Kidney (tissue), 14 donors: Measurements from ENCODE around the gene KRTAP5-3. TPM values are rescaled to one million over a fixed set of nuclear protein-coding genes. Genes with fewer than 3 reads are reported as not detected.
"Not testable (repeated sequence)": the region's sequence is repeated elsewhere in the genome, so short reads cannot be mapped to it uniquely, and the experiment has no call there.

Source experiments
- DNase-seq, 5 donors: peaks; one replicate each; pipeline ENCODE4 v3.0.0-alpha.2; 2013 to 2020
- FAIRE-seq: peaks from 2 replicates; lab custom pipeline; 2012; peaks lifted over from hg19 to GRCh38; lab: Jason Lieb, UNC
- H3K27ac ChIP-seq, 2 donors: one replicate each; pipeline ENCODE4 v1.7.0; 2013; ENCODE audit warnings: low read depth in 2 of 2, low read length in 2 of 2, inconsistent platforms in 1 of 2
- H3K27me3 ChIP-seq: one replicate; pipeline ENCODE4 v1.7.1; 2013; ENCODE audit warnings: low read length, inconsistent platforms; ENCODE audit not compliant: control insufficient read depth, insufficient read depth
- H3K36me3 ChIP-seq, 3 donors: one replicate each; pipeline versions ENCODE4 v1.7.0 to v1.7.1; 2013; ENCODE audit warnings: low read length in 3 of 3, control low read depth in 1 of 3, inconsistent platforms in 1 of 3; ENCODE audit not compliant: insufficient read depth in 3 of 3, control insufficient read depth in 2 of 3
- H3K4me1 ChIP-seq, 3 donors: one replicate each; pipeline versions ENCODE4 v1.7.0 to v1.7.1; 2013; ENCODE audit warnings: low read length in 3 of 3, inconsistent platforms in 1 of 3, low read depth in 1 of 3; ENCODE audit not compliant: control insufficient read depth in 2 of 3, insufficient read depth in 2 of 3
- H3K4me3 ChIP-seq, 3 donors: one replicate each; pipeline versions ENCODE4 v1.7.0 to v1.8.1; 2013; ENCODE audit warnings: low read length in 3 of 3, control low read depth in 1 of 3, inconsistent platforms in 1 of 3
- H3K9ac ChIP-seq, 3 donors: one replicate each; pipeline versions ENCODE4 v1.7.0 to v1.7.1; 2013; ENCODE audit warnings: low read length in 3 of 3, control low read depth in 1 of 3, inconsistent platforms in 1 of 3
- H3K9me3 ChIP-seq, 3 donors: one replicate each; pipeline versions ENCODE4 v1.7.0 to v1.7.1; 2013; ENCODE audit warnings: low read length in 3 of 3, control low read depth in 1 of 3, inconsistent platforms in 1 of 3; ENCODE audit not compliant: control insufficient read depth in 2 of 3, insufficient read depth in 1 of 3
- intact Hi-C: fragments of 100-400 bp; cut with DNase I; formaldehyde crosslinking; loops from one replicate; pipeline ENCODE4 v1.11.1; 2022
- polyA plus RNA-seq: library from polyadenylated mRNA; stranded (reverse); fragments of 350-450 nt; fragmentation: Illumina TruSeq; extraction: RNeasy Lipid Tissue Mini Kit (QIAGEN cat#74804); gene quantifications from one replicate; pipeline ENCODE4 v1.2.3, GENCODE V29; 2014; ENCODE audit warnings: low read depth, low replicate concordance; ENCODE audit not compliant: insufficient read depth
- total RNA-seq: library from RNA; stranded (reverse); fragmentation: NEBNext Ultra II Directional; extraction: Animal tissue kit (Norgen Biotek cat#: 25700); gene quantifications from one replicate; pipeline ENCODE4 v1.2.1, GENCODE V29; 2021
- TF ChIP-seq, protein P1 (sequence below): IDR thresholded peaks from 3 replicates; pipeline ENCODE4 v1.5.1; 2012; ENCODE audit warnings: mild to moderate bottlenecking, moderate library complexity, borderline replicate concordance; ENCODE audit not compliant: insufficient read depth; ENCODE audit errors: extremely low read depth
- donor health status: control.
- donor health status: control.
- donor health status: control.
- donor health status: control.
- donor health status: control.
- donor health status: DM: yes; HTN: yes; CAD: no.
- donor health status: Normal renal cell carcinoma (clear cell type).

The KRTAP5-3 gene
- total and polyA plus RNA-seq, 2 donors from 2014 or later = not detected

DNA sequence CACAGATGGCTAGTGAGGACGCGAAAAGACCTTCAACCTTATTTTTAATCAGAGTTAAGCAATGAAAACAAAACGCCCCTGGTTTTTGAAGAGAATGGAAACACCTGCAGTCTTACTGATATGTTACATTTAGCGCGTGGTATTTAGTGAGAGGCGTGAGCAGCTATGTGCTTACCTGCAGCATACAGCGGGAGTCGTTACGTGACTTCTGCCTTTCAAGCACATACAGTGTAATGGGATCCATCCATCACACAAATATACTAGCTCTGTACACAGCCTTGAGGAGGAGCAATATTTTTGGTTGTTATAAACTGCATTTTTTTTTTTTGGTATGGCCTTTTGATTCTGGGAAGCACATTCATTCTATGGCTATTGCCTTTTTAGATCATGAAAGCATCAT, 15.6 kb downstream of the KRTAP5-3 start:
- FAIRE-seq (no peak), DNase-seq (no peak)
- no peaks in the 10 kb centered on the region for H3K27me3 ChIP-seq
- H3K36me3 ChIP-seq = no peaks in the 10 kb centered on the region
- intact Hi-C loops = no loop called here
- H3K4me1 ChIP-seq = peaks cover 0 to 2% (median 0%) of the 10 kb centered on the region in 3 donors
- H3K9me3 ChIP-seq = no peaks in the 10 kb centered on the region
- H3K27ac ChIP-seq = no peak overlapping the region
- no peak overlapping the region for H3K9ac ChIP-seq
- H3K4me3 ChIP-seq = no peak overlapping the region
- TF ChIP-seq, protein P1, sequence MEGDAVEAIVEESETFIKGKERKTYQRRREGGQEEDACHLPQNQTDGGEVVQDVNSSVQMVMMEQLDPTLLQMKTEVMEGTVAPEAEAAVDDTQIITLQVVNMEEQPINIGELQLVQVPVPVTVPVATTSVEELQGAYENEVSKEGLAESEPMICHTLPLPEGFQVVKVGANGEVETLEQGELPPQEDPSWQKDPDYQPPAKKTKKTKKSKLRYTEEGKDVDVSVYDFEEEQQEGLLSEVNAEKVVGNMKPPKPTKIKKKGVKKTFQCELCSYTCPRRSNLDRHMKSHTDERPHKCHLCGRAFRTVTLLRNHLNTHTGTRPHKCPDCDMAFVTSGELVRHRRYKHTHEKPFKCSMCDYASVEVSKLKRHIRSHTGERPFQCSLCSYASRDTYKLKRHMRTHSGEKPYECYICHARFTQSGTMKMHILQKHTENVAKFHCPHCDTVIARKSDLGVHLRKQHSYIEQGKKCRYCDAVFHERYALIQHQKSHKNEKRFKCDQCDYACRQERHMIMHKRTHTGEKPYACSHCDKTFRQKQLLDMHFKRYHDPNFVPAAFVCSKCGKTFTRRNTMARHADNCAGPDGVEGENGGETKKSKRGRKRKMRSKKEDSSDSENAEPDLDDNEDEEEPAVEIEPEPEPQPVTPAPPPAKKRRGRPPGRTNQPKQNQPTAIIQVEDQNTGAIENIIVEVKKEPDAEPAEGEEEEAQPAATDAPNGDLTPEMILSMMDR = no peak

DNA sequence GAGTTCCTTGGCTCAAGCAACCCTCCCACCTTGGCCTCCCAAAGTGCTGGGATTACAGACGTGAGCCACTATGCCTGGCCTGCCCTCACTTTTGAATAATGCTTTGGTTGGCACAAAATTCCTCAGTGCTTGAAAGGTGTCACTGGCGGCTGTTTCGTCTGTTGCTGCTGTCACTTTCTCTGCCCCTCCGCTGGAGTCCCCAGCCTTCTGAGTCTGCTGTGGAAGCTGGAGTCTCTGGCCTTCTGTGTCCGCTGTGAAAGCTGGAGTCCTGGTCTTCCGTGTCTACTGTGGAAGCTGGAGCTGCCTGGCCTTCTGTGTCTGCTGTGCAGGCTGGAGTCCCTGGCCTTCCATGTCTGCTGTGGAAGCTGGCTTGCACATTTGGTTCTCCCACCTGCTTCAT, 18.3 kb downstream of the KRTAP5-3 start:
- FAIRE-seq (no peak), DNase-seq (peak in 1 of 5 donors; percentile 39)
- Histone ChIP-seq H3K4me1 (no peaks in the 10 kb centered on the region), H3K27ac (peak overlapping the region in 1 of 2 donors; percentile 60), H3K27me3 (no peaks in the 10 kb centered on the region), H3K36me3 (no peaks in the 10 kb centered on the region), H3K4me3 (no peak overlapping the region), H3K9ac (no peak overlapping the region), H3K9me3 (no peaks in the 10 kb centered on the region)
- TF ChIP-seq, protein P1 = no peak
- intact Hi-C loops = no loop called here

DNA sequence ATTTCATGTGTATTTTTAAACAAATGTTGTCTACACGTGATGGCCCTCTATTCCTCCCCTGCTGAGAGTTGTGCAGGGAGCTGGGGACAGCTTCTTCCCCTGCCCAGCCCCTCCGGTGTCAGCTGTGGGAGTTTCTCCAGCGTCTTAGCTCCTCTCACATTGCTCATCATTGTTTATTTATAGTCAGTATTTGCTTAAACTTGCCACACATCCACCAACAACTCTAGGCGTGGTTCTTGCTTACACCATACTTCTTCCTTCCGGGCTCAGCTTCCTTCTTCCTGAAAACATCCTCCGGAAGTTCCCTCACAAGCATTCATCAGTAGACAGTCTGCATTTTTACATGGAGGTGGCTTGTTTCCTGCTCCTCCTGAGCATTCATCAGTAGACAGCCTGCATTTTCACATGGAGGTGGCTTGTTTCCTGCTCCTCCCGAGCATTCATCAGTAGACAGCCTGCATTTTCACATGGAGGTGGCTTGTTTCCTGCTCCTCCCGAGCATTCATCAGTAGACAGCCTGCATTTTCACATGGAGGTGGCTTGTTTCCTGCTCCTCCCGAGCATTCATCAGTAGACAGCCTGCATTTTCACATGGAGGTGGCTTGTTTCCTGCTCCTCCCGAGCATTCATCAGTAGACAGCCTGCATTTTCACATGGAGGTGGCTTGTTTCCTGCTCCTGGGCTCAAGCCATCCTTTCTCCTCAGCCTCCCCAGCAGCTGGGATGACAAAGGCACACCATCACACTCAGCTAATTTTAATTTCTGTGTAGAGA, 18.9 kb downstream of the KRTAP5-3 start:
- H3K4me1 ChIP-seq, FAIRE-seq, H3K9me3 ChIP-seq, H3K9ac ChIP-seq, H3K27me3 ChIP-seq, intact Hi-C loops, H3K4me3 ChIP-seq, H3K36me3 ChIP-seq: not testable (repeated sequence)
- peak overlapping the region in 1 of 2 donors; percentile 60 for H3K27ac ChIP-seq
- DNase-seq = peak in 1 of 5 donors; percentile 19

DNA sequence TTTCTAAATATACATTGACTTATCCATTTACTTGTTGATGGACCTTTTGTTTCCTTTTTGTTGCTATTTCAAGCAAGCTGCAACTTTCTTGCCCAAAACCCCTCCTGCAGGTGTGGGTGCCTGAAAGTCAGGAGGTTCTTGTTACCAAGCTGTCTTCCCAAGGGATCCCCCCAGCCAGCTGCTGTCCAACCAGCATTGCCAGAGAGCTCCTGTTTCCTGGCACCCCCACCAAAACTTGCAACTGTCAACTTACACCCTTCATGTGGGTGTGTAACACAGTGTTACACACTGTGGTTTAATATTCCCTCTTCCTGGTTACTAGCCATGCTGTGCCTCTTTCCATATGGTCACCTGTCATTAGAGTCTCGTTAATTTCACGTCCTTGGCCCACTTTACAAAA, 21.6 kb downstream of the KRTAP5-3 start:
- H3K9me3 ChIP-seq = no peaks in the 10 kb centered on the region
- intact Hi-C loops = no loop called here
- no peak overlapping the region for H3K27ac ChIP-seq
- no peak overlapping the region for H3K4me3 ChIP-seq
- no peaks in the 10 kb centered on the region for H3K36me3 ChIP-seq
- no peak for FAIRE-seq
- DNase-seq = peak in 2 of 5 donors; percentile 4 to 20
- TF ChIP-seq, protein P1 = no peak
- H3K27me3 ChIP-seq = no peaks in the 10 kb centered on the region
- no peak overlapping the region for H3K9ac ChIP-seq
- no peaks in the 10 kb centered on the region for H3K4me1 ChIP-seq

DNA sequence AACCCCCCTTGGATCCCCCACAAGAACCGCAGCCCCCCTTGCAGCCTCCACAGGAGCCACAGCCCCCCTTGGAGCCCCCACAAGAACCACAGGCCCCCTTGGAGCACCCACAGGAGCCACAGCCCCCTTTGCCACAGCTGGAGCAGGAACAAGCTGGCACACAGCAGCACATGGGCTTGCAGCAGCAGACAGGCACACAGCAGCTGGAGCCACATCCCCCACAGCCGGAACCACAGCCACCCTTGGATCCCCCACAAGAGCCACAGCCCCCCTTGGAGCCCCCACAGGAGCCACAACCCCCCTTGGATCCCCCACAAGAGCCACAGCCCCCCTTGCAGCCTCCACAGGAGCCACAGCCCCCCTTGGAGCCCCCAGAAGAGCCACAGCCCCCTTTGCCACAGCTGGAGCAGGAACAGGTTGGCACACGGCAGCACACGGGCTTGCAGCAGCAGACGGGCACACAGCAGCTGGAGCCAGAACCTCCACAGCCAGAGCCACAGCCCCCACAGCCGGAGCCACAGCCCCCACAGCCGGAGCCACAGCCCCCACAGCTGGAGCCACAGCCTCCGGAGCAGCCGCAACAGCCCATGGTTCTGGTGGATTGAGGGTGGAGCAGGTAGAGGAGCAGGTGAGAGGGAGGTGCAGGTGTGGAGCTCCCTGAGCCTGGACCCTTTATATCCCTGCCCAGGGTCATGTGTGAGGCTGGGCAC, 23.4 kb downstream of the KRTAP5-3 start, which contains the start of gene KRTAP5-1:
TSS of gene KRTAP5-1 (minus strand) at position 623 of the 710 bp plus-strand sequence. CDS start at position 589, 34 bp downstream.
- FAIRE-seq = not testable (repeated sequence)

DNA sequence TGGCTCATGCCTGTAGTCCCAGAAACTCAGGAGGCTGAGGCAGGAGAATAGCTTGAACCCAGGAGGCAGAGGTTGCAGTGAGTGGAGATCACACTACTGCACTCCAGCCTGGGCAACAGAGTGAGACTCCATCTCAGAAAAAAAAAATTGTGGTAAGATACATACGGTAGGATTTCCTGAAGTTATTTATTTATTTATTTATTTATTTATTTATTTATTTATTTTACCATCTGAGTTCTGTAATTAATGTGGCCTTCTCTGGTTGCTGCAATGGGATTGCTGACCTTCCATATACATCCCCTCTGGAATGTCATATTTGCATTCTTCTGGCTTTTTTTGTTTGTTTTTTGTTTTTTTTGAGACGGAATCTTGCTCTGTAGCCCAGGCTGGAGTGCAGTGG, 25.4 kb downstream of the KRTAP5-3 start:
- FAIRE-seq, H3K4me3 ChIP-seq, intact Hi-C loops, H3K9ac ChIP-seq, H3K36me3 ChIP-seq, H3K4me1 ChIP-seq, H3K9me3 ChIP-seq, H3K27ac ChIP-seq, H3K27me3 ChIP-seq: not testable (repeated sequence)
- DNase-seq = peak in 1 of 5 donors; percentile 7

More for the DNA sequence above, 23.4 kb downstream of the KRTAP5-3 start, which contains the start of gene KRTAP5-1:
- DNase-seq = peak in 1 of 5 donors; percentile 48
- H3K27me3 ChIP-seq, H3K4me1 ChIP-seq, H3K36me3 ChIP-seq, H3K4me3 ChIP-seq, H3K27ac ChIP-seq, intact Hi-C loops, H3K9me3 ChIP-seq, H3K9ac ChIP-seq: not testable (repeated sequence)
